D721Med (cell line): Measurements from ENCODE around the gene TMEM270.
"Not testable (repeated sequence)": the region's sequence is repeated elsewhere in the genome, so short reads cannot be mapped to it uniquely, and the experiment has no call there.

Source experiments
- DNase-seq: peaks from one replicate; pipeline ENCODE4 v3.0.0; 2011; ENCODE audit warnings: low spot score; ENCODE audit not compliant: insufficient read length
- FAIRE-seq: peaks from 2 replicates; lab custom pipeline; 2011; peaks lifted over from hg19 to GRCh38; lab: Jason Lieb, UNC
- TF ChIP-seq, protein P1 (sequence below): IDR thresholded peaks from 2 replicates; pipeline ENCODE4 v1.5.1; 2012; ENCODE audit warnings: mild to moderate bottlenecking, control low read depth; ENCODE audit not compliant: insufficient read depth; ENCODE audit errors: missing control alignments

TMEM270 gene

GRCh38 chr7:73882047-73882402, 21.1 kb downstream of the TMEM270 start:
- TF ChIP-seq, protein P1, sequence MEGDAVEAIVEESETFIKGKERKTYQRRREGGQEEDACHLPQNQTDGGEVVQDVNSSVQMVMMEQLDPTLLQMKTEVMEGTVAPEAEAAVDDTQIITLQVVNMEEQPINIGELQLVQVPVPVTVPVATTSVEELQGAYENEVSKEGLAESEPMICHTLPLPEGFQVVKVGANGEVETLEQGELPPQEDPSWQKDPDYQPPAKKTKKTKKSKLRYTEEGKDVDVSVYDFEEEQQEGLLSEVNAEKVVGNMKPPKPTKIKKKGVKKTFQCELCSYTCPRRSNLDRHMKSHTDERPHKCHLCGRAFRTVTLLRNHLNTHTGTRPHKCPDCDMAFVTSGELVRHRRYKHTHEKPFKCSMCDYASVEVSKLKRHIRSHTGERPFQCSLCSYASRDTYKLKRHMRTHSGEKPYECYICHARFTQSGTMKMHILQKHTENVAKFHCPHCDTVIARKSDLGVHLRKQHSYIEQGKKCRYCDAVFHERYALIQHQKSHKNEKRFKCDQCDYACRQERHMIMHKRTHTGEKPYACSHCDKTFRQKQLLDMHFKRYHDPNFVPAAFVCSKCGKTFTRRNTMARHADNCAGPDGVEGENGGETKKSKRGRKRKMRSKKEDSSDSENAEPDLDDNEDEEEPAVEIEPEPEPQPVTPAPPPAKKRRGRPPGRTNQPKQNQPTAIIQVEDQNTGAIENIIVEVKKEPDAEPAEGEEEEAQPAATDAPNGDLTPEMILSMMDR = no peak
- FAIRE-seq = no peak

DNA sequence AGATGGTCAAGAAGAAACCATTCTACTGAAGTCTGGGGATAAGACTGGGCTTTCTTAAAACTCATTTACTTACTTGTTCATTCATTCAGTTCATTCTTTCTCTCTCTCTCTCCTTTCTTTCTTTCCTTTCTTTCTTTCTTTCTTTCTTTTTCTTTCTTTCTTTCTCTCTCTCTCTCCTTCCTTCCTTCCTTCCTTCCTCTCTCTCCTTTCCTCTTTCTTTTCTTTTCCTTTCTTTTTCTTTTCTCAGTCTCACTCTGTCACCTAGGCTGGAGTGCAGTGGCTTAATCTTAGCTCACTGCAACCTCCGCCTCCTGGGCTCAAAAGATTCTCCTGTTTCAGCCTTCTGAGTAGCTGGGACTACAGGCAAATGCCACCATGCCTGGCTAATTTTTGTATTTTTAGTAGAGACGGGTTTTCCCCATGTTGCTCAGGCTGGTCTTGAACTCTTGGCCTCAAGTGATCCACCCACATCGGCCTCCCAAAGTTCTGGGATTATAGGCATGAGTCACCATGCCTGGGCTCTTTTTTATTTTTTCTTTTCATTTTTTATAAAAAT, 24.0 kb downstream of the TMEM270 start:
- FAIRE-seq, DNase-seq: not testable (repeated sequence)

More at GRCh38 chr7:73882047-73882402, 21.1 kb downstream of the TMEM270 start:
- DNase-seq = no peak

DNA sequence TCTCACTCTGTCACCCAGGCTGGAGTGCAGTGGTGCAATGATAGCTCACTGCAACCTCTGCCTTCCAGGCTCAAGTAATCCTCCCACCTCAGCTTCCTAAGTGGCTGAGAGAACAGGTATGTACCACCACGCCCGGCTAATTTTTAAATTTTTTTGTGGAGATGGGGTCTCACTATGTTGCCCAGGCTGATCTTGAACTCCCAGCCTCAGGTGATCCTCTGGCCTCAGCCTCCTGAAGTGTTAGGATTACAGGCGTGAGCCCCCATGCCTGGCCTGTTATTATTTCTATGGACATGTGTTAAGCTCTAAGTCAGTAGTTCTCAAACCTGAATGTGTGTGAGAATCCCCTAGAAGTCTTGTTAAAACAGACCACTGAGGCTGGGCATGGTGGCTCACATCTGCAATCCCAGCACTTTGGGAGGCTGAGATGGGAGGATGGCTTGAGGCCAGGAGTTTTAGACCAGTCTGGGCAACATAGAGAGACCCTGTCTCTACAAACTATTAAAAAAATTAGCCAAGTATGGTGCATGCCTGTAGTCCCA, 24.5 kb downstream of the TMEM270 start:
- FAIRE-seq = no peak
- DNase-seq = no peak
- TF ChIP-seq, protein P1 = no peak

GRCh38 chr7:73885975-73886798, 25.2 kb downstream of the TMEM270 start:
- FAIRE-seq = no peak
- no peak for DNase-seq
- TF ChIP-seq, protein P1 = no peak

DNA sequence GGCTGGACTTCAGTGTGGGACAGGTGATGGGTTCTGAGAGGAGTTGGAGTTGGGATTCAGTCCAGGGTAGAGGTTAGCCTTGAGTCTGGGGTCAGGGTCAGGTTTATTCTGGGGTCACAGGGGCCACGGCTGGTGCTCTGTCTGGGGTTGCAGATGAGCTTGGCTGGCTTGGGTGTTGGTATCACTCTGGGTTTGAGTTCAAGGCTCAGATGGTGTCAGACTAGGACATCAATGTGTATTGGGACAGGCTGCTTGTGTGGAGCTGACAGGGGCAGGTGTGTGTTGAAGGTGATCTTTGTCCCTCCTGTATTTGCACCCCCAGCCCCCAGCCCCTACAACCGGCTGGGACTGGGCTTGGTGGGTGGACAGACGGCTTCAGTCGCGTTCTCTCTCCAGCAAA, 26.8 kb downstream of the TMEM270 start:
- TF ChIP-seq, protein P1 = no peak
- DNase-seq = no peak
- no peak for FAIRE-seq

DNA sequence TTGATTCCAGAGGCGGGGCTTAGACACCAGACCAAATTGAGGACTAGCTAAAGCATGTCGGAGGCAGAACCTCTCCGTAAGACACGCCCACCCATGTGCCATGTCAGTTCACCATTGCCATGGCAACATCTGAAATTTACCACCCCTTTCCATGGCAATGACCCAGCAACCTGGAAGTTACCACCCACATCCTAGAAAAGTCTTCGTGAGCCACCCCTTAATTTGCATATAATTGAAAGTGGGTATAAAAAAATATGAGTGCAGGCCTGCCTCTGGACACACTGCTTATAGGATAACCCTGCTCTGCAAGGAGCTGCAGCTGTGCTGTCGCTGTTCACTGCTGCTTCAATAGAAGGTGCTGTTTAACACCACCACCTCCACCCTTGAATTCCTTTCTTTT, 28.0 kb downstream of the TMEM270 start:
- no peak for DNase-seq
- TF ChIP-seq, protein P1 = no peak

GRCh38 chr7:73890555-73891147, 29.7 kb downstream of the TMEM270 start:
- DNase-seq = no peak
- no peak for FAIRE-seq
- TF ChIP-seq, protein P1 = no peak

More for the DNA sequence above, 28.0 kb downstream of the TMEM270 start:
- FAIRE-seq = no peak
